ENCODE data around the gene BDKRB1.

DNA sequence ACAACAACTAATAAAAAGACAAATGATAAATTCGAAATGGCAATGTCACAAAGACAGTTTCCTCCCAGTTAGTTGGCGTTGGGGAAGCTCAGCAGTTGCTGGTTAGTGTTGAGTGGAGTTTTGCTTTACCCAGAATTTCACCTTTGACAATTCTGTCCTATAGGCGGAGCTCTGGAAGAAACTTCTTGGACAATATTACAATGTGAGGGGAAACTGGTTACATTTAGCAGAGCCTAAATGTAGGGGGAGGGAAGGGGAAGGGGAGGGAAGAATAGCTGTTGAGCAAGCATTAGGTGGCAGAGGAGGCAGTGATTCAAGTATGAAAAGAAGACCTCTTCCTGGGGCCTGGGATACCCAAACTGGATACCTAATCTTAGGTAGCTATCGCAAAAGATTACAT, 51.4 kb downstream of the BDKRB1 start:
- TF ChIP-seq, protein P1, sequence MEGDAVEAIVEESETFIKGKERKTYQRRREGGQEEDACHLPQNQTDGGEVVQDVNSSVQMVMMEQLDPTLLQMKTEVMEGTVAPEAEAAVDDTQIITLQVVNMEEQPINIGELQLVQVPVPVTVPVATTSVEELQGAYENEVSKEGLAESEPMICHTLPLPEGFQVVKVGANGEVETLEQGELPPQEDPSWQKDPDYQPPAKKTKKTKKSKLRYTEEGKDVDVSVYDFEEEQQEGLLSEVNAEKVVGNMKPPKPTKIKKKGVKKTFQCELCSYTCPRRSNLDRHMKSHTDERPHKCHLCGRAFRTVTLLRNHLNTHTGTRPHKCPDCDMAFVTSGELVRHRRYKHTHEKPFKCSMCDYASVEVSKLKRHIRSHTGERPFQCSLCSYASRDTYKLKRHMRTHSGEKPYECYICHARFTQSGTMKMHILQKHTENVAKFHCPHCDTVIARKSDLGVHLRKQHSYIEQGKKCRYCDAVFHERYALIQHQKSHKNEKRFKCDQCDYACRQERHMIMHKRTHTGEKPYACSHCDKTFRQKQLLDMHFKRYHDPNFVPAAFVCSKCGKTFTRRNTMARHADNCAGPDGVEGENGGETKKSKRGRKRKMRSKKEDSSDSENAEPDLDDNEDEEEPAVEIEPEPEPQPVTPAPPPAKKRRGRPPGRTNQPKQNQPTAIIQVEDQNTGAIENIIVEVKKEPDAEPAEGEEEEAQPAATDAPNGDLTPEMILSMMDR (IDR thresholded peaks at IDR 0.05): no peak
- no peak for TF ChIP-seq POLR2A (IDR thresholded peaks at IDR 0.05)
